Measurements from ENCODE around the gene POLK.

The POLK gene

DNA sequence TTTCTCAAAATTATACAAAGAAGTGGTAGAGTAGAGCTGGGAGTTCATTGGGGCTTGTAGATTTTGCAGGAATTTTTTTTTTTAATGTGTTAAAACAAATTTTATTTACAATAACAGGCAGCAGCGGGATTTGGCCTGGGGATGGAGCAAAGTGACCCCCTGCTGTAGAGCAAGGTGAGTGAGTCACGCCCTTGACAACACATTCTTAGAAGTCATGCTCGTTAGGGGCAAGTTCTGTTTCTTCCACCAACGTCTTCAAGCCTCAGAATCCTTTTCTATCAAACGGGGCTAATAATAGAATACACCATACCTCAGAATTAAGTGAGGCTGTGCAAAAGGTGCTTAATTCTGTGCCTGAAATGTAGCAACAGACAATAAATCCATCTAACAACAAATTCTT, 98.5 kb downstream of the POLK start:
- no peak for TF ChIP-seq RAD21 (IDR thresholded peaks at IDR 0.05; ENCODE audit: low read depth)
- no peak for TF ChIP-seq EGR1 (IDR thresholded peaks at IDR 0.05)
- no peak for TF ChIP-seq MAX (IDR thresholded peaks at IDR 0.05)
- no peak for TF ChIP-seq CREB1 (IDR thresholded peaks at IDR 0.05; ENCODE audit: low read depth)
- TF ChIP-seq, protein P1, sequence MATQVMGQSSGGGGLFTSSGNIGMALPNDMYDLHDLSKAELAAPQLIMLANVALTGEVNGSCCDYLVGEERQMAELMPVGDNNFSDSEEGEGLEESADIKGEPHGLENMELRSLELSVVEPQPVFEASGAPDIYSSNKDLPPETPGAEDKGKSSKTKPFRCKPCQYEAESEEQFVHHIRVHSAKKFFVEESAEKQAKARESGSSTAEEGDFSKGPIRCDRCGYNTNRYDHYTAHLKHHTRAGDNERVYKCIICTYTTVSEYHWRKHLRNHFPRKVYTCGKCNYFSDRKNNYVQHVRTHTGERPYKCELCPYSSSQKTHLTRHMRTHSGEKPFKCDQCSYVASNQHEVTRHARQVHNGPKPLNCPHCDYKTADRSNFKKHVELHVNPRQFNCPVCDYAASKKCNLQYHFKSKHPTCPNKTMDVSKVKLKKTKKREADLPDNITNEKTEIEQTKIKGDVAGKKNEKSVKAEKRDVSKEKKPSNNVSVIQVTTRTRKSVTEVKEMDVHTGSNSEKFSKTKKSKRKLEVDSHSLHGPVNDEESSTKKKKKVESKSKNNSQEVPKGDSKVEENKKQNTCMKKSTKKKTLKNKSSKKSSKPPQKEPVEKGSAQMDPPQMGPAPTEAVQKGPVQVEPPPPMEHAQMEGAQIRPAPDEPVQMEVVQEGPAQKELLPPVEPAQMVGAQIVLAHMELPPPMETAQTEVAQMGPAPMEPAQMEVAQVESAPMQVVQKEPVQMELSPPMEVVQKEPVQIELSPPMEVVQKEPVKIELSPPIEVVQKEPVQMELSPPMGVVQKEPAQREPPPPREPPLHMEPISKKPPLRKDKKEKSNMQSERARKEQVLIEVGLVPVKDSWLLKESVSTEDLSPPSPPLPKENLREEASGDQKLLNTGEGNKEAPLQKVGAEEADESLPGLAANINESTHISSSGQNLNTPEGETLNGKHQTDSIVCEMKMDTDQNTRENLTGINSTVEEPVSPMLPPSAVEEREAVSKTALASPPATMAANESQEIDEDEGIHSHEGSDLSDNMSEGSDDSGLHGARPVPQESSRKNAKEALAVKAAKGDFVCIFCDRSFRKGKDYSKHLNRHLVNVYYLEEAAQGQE (IDR thresholded peaks at IDR 0.05; ENCODE audit: low read depth): no peak
- TF ChIP-seq CEBPB (IDR thresholded peaks at IDR 0.05): no peak
- no peak for TF ChIP-seq NFIC (IDR thresholded peaks at IDR 0.05)
- TF ChIP-seq YY1 (IDR thresholded peaks at IDR 0.05; ENCODE audit: low read depth): no peak
- no peak for TF ChIP-seq USF1 (IDR thresholded peaks at IDR 0.05)
- no peak for TF ChIP-seq TEAD4 (IDR thresholded peaks at IDR 0.05)
- no peak for TF ChIP-seq FOXM1 (IDR thresholded peaks at IDR 0.05; ENCODE audit: borderline replicate concordance, low read depth)
- no peak for TF ChIP-seq TCF12 (IDR thresholded peaks at IDR 0.05; ENCODE audit: low read depth)
- TF ChIP-seq ZBTB7A (IDR thresholded peaks at IDR 0.05; ENCODE audit: low read depth): no peak
- no peak for TF ChIP-seq EP300 (IDR thresholded peaks at IDR 0.05; ENCODE audit: borderline replicate concordance)
- TF ChIP-seq TAF1 (IDR thresholded peaks at IDR 0.05; ENCODE audit: low read depth): no peak

DNA sequence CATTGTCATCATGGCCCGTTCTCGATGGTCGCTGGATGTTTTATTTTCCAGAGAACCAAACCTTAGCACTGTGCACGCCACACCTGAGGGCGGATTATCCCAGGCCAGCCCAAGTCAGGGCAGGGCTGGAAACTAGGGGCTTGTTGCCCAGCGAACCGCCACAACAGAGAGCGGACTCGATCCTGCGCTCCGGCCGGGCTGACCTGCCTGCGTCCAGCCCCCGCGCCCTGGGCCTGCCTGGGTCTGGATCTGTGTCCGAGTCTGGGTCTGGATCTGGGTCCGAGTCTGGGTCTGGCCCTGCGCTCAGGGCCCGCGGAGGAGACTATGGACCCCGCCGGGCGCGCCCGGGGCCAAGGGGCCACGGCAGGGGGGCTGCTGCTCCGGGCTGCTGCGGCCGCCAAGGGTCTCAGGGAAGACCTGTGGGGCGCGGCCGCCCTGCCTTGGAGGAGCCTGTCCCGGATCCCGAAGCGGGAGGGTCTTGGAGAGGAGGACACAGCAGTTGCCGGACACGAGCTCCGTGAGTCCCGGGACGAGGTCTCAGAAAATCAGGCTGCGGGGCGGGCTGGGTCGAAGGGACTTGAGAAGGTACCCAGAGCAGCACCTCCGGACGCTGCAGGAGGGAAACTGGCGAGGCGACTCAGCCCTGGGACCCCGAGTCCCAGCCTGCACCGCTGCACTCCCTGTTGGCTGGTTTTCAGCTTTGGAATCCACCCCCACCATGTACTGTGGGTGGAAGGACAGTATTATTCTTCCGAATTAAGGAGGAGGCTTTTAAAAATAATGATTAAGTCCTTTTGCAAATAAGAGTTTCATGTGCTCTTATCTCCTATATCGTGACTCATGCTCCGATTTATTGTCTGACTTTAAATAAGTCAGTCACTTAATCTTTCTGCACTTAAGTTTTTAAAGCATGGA, 99.9 kb downstream of the POLK start, which contains the start of gene ANKDD1B:
Gene ANKDD1B (plus strand): TSS at position 143 of the 915 bp plus-strand sequence. CDS start 182 bp downstream, at position 325.
- TF ChIP-seq FOXM1 (IDR thresholded peaks at IDR 0.05; ENCODE audit: borderline replicate concordance, low read depth) (no peak), TEAD4 (IDR thresholded peaks at IDR 0.05) (no peak), EP300 (IDR thresholded peaks at IDR 0.05; ENCODE audit: borderline replicate concordance) (no peak), EGR1 (IDR thresholded peaks at IDR 0.05) (no peak), CREB1 (IDR thresholded peaks at IDR 0.05; ENCODE audit: low read depth) (no peak), CEBPB (IDR thresholded peaks at IDR 0.05) (no peak), TCF12 (IDR thresholded peaks at IDR 0.05; ENCODE audit: low read depth) (no peak)

GRCh38 chr5:75612226-75612569, 100.5 kb downstream of the POLK start:
- TF ChIP-seq USF1 (IDR thresholded peaks at IDR 0.05) (no peak), TEAD4 (IDR thresholded peaks at IDR 0.05) (no peak), FOXM1 (IDR thresholded peaks at IDR 0.05; ENCODE audit: borderline replicate concordance, low read depth) (no peak), MAX (IDR thresholded peaks at IDR 0.05) (no peak), EGR1 (IDR thresholded peaks at IDR 0.05) (no peak), YY1 (IDR thresholded peaks at IDR 0.05; ENCODE audit: low read depth) (no peak), RAD21 (IDR thresholded peaks at IDR 0.05; ENCODE audit: low read depth) (no peak), ZBTB7A (IDR thresholded peaks at IDR 0.05; ENCODE audit: low read depth) (no peak), EP300 (IDR thresholded peaks at IDR 0.05; ENCODE audit: borderline replicate concordance) (no peak), NFIC (IDR thresholded peaks at IDR 0.05) (no peak), CEBPB (IDR thresholded peaks at IDR 0.05) (no peak), TAF1 (IDR thresholded peaks at IDR 0.05; ENCODE audit: low read depth) (no peak)
- TF ChIP-seq, protein P1 (IDR thresholded peaks at IDR 0.05; ENCODE audit: low read depth): no peak

DNA sequence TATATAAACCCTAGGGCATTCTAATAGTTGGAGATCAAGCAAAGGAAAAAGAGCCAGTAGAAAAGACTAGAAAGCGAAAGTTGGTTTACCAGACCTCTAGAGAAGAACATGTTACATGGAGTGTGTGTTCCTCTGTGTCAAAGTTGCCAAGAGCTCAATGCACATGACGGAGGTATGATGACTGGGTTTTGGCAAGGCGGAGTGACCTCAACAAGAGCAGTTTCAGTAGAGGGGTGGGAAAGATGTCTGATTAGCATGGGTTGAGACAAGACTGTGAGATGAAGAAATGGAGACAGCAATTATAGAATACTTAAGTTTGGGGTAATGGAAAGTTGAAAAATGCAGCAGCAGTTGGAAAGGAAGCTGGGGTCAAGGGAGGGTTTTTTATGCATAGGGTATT, 101.2 kb downstream of the POLK start:
- TF ChIP-seq RAD21 (IDR thresholded peaks at IDR 0.05; ENCODE audit: low read depth) (no peak), EP300 (IDR thresholded peaks at IDR 0.05; ENCODE audit: borderline replicate concordance) (no peak), NFIC (IDR thresholded peaks at IDR 0.05) (no peak), MAX (IDR thresholded peaks at IDR 0.05) (no peak), TCF12 (IDR thresholded peaks at IDR 0.05; ENCODE audit: low read depth) (no peak), YY1 (IDR thresholded peaks at IDR 0.05; ENCODE audit: low read depth) (no peak), EGR1 (IDR thresholded peaks at IDR 0.05) (no peak), CREB1 (IDR thresholded peaks at IDR 0.05; ENCODE audit: low read depth) (no peak), ZBTB7A (IDR thresholded peaks at IDR 0.05; ENCODE audit: low read depth) (no peak)
- TF ChIP-seq, protein P1 (IDR thresholded peaks at IDR 0.05; ENCODE audit: low read depth): no peak
